ENCODE data around the gene OSBPL8.

OSBPL8 gene

GRCh38 chr12:76573840-76574373, 14.3 kb upstream of the OSBPL8 start:
- TF ChIP-seq ISL1 (CRISPR knock-in tag; IDR thresholded peaks at IDR 0.05) (no peak), TOX (CRISPR knock-in tag; IDR thresholded peaks at IDR 0.05; ENCODE audit: borderline replicate concordance) (no peak), ESRRG (CRISPR knock-in tag; IDR thresholded peaks at IDR 0.05) (no peak), SNAI2 (CRISPR knock-in tag; IDR thresholded peaks at IDR 0.05) (no peak), GLIS3 (CRISPR knock-in tag; IDR thresholded peaks at IDR 0.05) (no peak), ZFP3 (CRISPR knock-in tag; IDR thresholded peaks at IDR 0.05) (no peak), PPARA (CRISPR knock-in tag; IDR thresholded peaks at IDR 0.05; ENCODE audit: borderline replicate concordance) (no peak), ZNF70 (CRISPR knock-in tag; IDR thresholded peaks at IDR 0.05) (no peak), OSR1 (CRISPR knock-in tag; IDR thresholded peaks at IDR 0.05) (no peak), TCF4 (CRISPR knock-in tag; IDR thresholded peaks at IDR 0.05; ENCODE audit: borderline replicate concordance) (no peak), ZC3H10 (CRISPR knock-in tag; IDR thresholded peaks at IDR 0.05) (no peak), ZNF565 (CRISPR knock-in tag; conservative IDR thresholded peaks at IDR 0.05; ENCODE audit: low read depth) (no peak), ZNF8 (CRISPR knock-in tag; IDR thresholded peaks at IDR 0.05) (no peak), ARNTL (CRISPR knock-in tag; IDR thresholded peaks at IDR 0.05; ENCODE audit: borderline replicate concordance, low read depth) (no peak), RARB (CRISPR knock-in tag; IDR thresholded peaks at IDR 0.05) (no peak), CSDC2 (CRISPR knock-in tag; IDR thresholded peaks at IDR 0.05) (no peak), POU6F1 (CRISPR knock-in tag; IDR thresholded peaks at IDR 0.05; ENCODE audit: borderline replicate concordance, low read depth) (no peak)
- TF ChIP-seq, protein P1, sequence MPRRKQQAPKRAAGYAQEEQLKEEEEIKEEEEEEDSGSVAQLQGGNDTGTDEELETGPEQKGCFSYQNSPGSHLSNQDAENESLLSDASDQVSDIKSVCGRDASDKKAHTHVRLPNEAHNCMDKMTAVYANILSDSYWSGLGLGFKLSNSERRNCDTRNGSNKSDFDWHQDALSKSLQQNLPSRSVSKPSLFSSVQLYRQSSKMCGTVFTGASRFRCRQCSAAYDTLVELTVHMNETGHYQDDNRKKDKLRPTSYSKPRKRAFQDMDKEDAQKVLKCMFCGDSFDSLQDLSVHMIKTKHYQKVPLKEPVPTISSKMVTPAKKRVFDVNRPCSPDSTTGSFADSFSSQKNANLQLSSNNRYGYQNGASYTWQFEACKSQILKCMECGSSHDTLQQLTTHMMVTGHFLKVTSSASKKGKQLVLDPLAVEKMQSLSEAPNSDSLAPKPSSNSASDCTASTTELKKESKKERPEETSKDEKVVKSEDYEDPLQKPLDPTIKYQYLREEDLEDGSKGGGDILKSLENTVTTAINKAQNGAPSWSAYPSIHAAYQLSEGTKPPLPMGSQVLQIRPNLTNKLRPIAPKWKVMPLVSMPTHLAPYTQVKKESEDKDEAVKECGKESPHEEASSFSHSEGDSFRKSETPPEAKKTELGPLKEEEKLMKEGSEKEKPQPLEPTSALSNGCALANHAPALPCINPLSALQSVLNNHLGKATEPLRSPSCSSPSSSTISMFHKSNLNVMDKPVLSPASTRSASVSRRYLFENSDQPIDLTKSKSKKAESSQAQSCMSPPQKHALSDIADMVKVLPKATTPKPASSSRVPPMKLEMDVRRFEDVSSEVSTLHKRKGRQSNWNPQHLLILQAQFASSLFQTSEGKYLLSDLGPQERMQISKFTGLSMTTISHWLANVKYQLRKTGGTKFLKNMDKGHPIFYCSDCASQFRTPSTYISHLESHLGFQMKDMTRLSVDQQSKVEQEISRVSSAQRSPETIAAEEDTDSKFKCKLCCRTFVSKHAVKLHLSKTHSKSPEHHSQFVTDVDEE (CRISPR knock-in tag; IDR thresholded peaks at IDR 0.05), result no peak
- ATAC-seq, result no peak

GRCh38 chr12:76571256-76571655, 11.7 kb upstream of the OSBPL8 start:
- no peak for ATAC-seq
- no peak for TF ChIP-seq ESRRG (CRISPR knock-in tag; IDR thresholded peaks at IDR 0.05)
- no peak for TF ChIP-seq TCF4 (CRISPR knock-in tag; IDR thresholded peaks at IDR 0.05; ENCODE audit: borderline replicate concordance)
- TF ChIP-seq ISL1 (CRISPR knock-in tag; IDR thresholded peaks at IDR 0.05), result no peak
- TF ChIP-seq ZFP3 (CRISPR knock-in tag; IDR thresholded peaks at IDR 0.05), result no peak
- no peak for TF ChIP-seq ZNF8 (CRISPR knock-in tag; IDR thresholded peaks at IDR 0.05)
- TF ChIP-seq SNAI2 (CRISPR knock-in tag; IDR thresholded peaks at IDR 0.05), result no peak
- no peak for TF ChIP-seq ZC3H10 (CRISPR knock-in tag; IDR thresholded peaks at IDR 0.05)
- TF ChIP-seq OSR1 (CRISPR knock-in tag; IDR thresholded peaks at IDR 0.05), result no peak
- TF ChIP-seq ZNF70 (CRISPR knock-in tag; IDR thresholded peaks at IDR 0.05), result no peak
- TF ChIP-seq, protein P2, sequence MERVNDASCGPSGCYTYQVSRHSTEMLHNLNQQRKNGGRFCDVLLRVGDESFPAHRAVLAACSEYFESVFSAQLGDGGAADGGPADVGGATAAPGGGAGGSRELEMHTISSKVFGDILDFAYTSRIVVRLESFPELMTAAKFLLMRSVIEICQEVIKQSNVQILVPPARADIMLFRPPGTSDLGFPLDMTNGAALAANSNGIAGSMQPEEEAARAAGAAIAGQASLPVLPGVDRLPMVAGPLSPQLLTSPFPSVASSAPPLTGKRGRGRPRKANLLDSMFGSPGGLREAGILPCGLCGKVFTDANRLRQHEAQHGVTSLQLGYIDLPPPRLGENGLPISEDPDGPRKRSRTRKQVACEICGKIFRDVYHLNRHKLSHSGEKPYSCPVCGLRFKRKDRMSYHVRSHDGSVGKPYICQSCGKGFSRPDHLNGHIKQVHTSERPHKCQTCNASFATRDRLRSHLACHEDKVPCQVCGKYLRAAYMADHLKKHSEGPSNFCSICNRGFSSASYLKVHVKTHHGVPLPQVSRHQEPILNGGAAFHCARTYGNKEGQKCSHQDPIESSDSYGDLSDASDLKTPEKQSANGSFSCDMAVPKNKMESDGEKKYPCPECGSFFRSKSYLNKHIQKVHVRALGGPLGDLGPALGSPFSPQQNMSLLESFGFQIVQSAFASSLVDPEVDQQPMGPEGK (CRISPR knock-in tag; IDR thresholded peaks at IDR 0.05; ENCODE audit: borderline replicate concordance), result no peak
- TF ChIP-seq TOX (CRISPR knock-in tag; IDR thresholded peaks at IDR 0.05; ENCODE audit: borderline replicate concordance), result no peak
- TF ChIP-seq, protein P1 (CRISPR knock-in tag; IDR thresholded peaks at IDR 0.05), result no peak
- TF ChIP-seq POU6F1 (CRISPR knock-in tag; IDR thresholded peaks at IDR 0.05; ENCODE audit: borderline replicate concordance, low read depth), result no peak
- no peak for TF ChIP-seq CSDC2 (CRISPR knock-in tag; IDR thresholded peaks at IDR 0.05)
